Lower leg skin (tissue), 3 donors: ENCODE measurements around the gene LAMP2.

Experiments used
- CTCF ChIP-seq, 3 donors: fragments of 450-650 bp; IDR thresholded peaks; one replicate each; pipeline ENCODE4 v1.5.1; 2016; ENCODE audit warnings: antibody characterized with exemption in 3 of 3, mild to moderate bottlenecking in 3 of 3, moderate library complexity in 2 of 3
- POLR2A ChIP-seq, 2 donors: fragments of 450-650 bp; IDR thresholded peaks; one replicate each; pipeline ENCODE4 v1.6.1; 2016 to 2017; ENCODE audit warnings: antibody characterized with exemption in 2 of 2, mild to moderate bottlenecking in 1 of 2, moderate library complexity in 1 of 2

- TF ChIP-seq CTCF (IDR thresholded peaks at IDR 0.05): peak in 1 of 3 donors; percentile 18
- no peak for TF ChIP-seq POLR2A (IDR thresholded peaks at IDR 0.05)
Observed at GRCh38 chrX:120485638-120486520, 16.8 kb upstream of the LAMP2 start.
